Fibroblast of skin of right biceps (primary cell): Measurements from ENCODE around the gene KRT35.

Source experiments
- DNase-seq: peaks from one replicate; pipeline ENCODE4 v3.0.0-alpha.2; 2013

KRT35 gene

DNA sequence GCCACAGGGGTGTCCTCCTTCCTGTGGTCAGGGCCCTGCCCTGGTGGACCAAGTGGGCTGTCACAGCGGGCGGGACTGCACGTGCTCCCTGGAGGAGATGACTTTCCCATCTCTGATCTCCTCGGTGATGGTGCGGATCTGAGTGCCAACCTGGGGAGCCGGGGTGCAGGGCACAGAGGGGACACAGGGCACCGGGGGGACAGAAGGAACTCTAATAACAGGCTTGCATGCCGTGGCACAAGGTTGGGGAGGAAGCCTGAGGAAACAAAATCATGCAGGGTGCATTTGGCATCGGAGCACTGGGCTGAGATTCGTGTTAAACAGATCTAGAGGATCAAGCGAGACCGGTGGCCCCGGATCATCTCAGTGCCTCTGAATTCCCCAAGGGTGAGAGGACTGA is 5.4 kb upstream of the KRT35 start:
- DNase-seq: no peak

DNA sequence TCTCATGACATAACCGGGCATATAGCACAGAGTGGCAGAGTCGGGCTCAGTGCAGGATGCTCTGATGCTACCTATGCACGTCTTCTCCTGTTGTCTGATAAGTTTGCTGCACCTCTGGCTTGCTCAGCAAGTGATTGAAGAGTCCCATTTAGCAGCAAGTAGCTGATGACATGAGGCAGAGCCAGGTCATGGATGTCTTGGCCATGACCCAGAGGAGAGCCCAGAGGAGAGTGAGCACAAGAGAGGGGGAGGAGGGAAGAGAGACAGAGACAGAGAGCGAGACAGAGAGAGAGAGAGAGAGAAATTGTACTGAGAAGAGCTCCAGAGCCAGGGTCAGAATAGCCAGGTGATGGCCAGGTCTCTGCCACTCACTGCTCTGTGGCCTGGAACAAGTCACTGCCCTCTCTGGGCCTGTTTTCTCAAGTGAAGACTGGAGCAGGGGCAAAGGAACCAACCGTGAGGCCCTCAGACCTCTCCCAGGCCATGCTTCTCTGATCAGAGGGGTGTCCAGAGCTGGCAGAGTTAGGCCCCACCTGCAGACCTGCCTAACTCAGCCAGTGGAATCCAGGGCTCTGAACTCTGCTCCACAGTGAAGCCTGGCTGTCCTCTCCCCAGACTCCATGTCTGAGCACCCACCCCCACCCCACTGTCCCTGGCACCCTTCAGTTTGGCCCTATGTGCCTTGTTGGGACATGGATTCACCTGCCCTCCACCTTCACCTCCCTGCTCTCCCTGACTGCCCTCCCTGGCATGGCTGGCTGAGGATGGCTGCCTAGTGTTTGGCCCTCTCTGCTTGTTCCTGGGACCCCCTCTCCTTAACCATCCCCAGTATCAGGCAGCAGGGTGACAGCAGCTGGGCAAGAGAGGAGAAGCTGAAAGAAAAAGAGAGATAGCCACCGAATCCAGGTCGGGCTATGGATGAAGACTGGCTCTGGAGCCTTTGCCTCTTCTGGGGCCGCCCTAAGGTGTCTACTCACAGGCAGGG is 4.3 kb upstream of the KRT35 start:
- DNase-seq: no peak

DNA sequence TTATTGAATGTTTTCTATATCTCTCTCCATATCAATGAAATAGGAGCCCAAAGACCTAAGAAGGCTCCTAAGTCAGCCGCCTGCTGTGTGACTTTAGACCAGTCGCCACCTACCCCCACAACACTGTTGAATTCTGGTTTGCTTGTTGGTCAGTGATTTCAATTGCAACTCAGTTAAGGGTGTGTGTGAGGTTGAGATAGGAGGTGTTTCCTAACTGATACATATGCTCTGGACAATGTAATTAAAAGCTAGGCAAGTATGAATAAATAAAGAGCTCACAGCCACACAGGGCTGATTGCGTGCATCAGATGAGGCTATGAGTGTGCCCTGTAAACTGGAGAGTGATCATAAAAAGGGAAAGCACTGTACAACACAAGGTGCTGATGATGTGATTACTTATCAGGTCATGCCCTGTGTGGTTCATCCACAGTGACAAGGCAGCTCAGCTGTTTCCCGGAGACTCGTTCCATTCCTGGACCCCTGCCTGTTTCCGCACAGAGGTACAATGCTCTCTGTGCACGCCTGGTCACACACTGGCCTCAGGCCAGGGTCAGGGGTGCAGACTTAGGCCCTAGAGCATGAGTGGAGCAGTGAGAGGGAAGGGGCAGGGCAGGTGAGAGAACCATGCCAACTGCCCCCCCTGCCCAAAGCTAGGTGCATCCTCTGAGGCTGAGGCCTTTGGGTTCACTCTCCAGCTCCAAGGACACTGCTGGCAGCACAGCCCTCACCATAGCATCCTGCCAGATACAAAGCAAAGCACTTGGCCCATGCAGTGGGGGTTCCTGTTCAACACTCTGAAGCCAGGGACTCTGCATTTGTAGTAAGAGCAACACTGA is 3.3 kb upstream of the KRT35 start:
- DNase-seq: no peak

DNA sequence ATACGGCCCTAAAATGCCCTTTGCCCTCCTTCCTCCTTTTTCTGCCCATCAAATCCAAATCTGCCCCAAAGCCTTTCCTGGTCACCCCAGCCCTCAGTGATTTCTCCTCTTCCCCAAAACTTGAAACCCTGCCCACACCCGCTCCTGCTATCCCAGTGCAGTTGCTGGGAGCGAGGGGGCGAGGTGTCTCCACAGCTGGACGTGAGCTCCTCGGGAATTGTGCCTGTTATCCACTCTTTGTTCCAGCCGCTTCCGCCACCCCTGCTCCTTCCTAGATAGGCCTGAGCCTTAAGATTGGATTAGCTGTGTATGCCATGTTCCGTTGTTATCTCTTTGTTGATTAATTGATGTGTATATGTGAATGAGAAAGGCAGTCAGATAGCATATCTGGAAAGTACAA is 2.6 kb upstream of the KRT35 start:
- DNase-seq: no peak

DNA sequence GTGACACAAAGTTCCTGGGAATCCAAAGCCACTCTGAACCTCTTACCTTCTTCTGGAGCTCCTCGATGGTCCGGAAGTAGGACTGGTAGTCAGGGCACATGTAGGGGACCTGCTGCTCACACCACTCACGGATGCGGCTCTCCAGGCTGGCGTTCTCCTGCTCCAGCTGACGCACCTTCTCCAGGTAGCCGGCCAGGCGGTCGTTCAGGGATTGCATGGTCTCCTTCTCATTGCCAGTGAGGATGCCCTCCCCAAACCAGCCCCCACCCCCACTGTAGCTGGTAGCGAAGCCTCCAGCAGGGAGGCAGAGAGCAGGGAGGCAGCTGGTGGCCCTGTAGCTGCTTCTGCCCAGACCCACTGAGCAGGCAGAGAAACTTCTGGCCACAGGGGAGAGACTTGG is 370 bp downstream of the KRT35 start:
- no peak for DNase-seq

DNA sequence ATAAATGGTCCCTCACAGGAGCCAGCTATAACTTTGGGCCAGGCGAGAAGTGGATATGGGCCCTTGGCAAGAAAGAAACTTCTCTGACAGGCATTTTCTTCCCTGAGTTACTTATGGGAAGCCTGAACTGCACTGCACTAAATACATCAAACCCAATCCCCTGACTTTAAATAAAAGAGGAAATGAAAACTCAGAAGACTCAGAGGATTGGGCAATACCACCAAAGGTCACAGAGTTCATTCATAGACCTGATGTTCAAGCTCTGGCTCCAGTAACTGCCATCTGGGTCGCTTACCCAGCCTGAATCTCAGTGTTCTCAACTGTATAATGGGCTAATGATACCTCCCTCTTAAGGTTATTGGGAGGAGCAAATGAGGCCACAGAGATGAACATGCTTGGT is 815 bp downstream of the KRT35 start:
- DNase-seq: no peak

DNA sequence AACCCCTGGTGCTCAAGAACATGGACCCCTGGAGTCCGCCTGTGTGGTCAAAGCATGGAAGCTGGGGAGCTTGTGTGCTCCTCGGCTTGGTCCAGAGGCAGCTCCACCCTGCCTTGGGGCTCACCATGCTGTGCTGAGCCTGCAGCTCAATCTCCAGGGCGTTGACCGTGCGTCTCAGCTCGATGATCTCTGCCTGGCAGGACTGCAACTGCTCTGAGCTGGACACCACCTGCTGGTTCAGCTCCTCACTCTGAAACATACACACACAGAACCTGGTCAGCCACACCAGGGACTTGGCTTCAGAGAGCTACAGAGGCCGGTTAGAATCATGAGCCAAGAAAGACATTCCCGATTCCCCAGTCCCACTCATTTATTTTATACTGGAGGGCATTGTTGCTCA is 2.7 kb downstream of the KRT35 start:
- DNase-seq: no peak

DNA sequence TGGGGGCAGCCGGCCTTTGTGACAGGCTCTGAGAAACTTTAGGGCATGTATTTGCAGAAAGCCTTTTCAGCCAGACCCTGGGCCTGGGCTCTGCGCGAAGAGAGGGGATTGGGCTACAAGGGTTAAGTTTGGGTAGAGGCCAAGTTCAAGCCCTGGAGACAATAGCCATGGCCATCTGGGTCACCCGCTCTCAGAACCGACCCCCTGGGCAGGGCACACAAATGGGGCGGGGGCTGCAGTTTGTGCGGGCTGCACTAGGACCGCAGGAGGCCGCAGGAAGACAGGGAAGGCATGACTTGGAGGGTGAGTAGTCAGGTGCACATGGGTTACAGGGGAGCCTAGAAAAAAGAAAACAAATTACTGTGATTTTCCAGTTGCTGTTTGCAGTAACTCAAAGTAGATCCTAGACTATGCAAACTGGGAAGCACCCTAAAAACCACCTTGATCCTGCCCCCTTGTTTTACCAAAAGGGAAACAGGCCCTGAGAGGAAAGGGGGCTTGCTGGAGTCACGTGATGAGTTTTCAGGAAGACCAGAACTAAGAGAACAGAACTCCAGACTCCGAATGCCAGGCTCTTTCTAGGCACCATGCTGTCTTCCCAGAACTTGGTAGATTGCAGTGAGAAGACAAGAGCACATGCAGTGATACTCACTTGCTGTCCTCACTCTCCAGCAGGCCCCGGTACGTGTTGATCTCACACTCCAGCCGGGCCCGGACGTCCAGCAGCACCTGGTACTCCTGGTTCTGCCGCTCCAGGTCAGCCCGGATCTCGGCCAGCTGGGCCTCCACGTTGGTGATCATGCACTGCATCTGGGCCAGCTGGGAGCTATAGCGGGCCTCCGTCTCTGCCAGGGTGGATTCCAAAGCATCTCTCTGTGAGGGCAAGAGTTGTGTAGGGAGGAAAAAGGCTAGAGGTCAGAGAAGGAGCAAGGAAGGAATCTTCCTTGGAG is 3.8 kb downstream of the KRT35 start:
- DNase-seq: no peak

DNA sequence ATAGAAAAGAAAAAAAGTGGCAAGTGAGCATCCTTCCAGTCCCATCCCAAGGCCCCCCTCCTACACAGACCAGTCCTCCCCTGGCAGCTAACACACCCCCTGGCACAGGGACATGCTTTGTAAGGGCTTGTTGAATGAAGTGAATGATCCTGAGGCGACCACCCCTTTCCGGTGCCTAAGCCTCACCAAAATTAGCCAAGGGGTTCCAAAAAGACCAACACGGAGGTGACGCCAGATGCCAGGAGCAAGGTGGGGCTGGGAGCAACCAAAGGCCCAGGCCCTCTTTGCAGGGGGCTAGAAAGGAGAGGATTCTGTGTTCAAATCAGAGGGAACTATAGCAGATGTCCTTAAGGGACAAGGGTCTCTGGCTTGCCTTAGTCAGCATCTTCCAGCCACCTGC is 5.5 kb downstream of the KRT35 start:
- no peak for DNase-seq

DNA sequence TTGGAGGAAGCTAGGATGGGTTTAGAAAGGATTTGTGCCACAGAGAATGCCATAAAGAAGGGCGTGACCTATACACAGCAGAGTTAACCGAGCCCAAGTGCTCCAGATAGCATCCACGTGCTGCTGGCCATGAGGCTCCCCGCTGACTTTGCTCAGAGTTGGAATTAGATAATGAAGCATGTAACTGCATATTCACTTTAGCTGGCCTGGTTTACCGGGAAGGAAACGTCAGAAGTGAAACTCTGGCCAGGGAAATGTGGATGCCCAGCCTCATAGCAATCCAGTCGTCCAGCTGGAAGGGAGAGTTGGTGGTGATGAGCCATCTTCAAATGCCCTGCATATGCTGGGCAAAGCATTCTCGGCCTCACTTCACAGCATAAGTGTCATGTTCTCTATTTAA is 6.1 kb downstream of the KRT35 start:
- no peak for DNase-seq

DNA sequence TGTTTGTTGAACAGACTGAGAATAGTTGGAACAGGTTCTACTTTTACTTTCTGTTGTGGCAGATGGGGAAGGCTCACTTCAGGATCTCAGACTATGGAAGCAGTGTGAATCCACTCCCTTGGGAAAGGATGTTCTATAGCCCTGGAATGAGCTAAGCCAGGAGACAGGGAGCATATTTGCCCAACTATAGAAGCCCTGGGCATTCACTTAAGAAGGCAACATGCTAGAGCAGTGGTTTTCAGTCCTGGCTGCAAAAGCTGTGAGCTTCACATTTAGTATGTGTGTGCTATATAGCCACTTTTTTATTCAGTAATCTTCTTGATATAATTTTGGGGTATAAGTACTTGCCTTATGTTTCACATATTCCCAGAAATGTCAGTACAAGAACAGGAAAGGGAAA is 12.6 kb downstream of the KRT35 start:
- no peak for DNase-seq

DNA sequence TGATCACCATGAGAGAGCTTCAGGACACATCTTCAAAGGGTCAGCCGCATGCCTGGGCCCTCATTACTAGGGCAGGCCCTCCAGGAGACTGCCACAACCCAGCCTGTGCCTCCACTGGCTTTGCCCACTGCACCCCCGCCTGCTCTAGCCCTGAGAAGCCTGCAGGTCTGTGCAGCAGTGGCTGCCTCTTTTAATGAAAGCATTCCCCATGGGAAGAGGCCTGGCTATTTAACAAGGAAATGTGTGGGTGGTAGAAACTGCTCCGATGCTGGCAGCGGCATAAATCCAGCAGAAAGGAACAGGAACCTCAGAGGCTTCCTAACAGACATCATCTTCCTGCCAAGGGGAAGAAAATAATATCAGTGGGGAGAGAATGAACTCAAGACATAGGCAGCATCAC is 13.4 kb downstream of the KRT35 start:
- no peak for DNase-seq

DNA sequence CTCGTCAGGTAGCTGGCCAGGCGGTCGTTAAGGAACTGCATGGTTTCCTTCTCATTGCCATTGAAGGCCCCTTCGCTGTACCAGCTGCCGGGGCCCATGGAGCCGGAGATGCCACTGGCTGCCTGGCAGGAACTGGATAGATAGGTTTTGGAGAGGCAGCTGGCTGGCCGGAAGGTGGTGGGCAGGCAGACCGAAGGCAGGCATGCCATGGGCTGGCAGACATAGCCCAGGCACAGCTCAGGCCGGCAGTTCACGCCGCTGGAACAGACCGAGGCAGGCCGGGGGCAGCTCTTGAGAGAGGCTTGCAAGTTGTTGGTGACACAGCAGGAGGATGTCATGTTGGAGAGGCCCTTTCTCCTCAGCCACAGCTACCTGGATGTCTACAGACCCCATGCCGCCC is 14.0 kb downstream of the KRT35 start, which contains the start of gene KRT32:
Gene KRT32, minus strand, starts transcription at position 399 of the 400 bp plus-strand sequence. Its CDS starts 61 bp downstream, at position 338.
- DNase-seq: no peak

DNA sequence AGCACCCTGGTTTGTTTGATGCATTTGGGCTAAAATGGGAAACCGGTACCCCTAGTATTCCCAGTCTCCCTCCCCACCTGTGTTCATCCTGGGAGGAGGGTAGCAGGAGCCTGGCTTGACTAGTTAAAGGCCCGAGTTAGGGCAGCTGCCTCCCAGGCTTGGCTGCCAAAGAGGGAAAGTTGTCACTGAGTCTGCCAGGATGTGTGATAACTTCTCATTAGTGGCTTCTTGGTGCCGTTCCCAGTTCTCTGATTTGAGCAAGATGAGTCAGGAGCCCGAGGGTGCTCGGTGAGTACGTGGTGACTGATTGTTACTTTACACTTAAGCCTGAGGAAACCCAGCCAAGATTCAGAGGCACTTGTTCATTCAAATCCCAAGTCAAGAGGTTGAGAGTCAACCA is 16.3 kb downstream of the KRT35 start:
- DNase-seq: peak; percentile 96

DNA sequence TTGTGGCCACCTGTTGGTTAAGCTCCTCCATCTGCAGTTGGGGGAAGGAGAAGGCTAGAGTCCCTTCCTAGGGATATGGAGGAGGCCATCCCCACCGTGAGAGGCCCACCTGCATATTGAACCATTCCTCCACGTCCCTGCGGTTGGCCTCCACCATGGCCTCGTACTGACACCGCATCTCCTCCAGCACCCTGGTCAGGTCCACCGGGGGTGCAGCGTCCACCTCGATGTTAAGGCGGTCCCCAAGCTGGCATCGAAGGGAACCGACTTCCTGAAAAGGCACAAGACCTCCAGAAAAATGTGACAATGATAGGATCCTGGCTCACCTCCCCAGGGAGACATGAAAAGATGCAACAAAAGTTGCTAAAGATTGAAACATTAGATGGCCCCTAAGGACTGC is 16.8 kb downstream of the KRT35 start:
- no peak for DNase-seq

DNA sequence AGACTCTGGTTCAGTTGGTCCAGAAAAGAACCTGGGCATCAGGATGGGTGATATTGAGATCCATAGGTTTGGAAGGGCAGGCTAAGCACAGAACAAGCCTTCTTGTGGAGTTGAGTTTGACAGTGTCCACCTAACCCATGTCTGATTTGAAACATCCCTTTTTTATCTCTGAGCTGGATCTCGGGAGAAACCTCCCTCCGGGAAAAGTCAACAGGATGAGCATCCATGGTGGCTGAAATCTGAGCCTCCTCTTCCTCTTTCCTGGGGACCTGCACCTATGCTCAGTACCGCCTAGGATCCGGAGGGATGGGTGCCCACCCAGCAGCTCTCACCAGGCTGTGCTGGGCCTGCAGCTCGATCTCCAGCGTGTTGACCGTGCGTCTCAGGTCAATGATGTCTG is 17.2 kb downstream of the KRT35 start:
- DNase-seq: no peak

DNA sequence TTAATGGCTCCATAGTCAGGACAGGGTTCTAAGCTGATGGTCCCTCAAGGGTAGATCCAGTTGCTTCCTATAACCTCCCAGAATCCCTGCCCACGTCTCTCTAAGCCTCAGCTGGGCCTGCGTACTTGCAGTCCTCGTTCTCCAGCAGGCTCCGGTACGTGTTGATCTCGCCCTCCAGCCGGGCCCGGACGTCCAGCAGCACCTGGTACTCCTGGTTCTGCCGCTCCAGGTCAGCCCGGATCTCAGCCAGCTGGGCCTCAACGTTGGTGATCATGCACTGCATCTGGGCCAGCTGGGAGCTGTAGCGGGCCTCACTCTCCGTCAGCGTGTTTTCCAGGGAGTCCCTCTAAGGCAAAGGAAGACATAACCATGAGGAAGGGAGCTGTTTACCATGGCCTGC is 18.2 kb downstream of the KRT35 start:
- no peak for DNase-seq

DNA sequence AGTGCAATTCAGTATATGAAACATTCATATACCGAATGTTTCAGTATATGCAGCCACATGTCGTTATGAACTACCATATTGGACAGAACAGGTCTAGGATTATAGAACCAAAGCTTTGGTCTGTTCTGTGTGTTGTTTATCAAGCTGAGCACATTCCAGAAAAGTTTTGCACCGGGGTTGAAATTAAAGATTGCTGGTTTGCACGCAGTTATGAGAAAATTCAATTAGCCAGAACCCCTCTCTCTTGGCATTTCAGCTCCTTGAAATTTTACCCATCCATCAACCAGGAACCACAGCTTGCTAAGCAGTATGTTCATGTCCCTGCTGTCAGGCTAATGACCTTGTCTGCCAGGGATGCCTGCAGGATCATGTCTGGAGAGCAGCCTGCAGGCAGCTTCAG is 23.3 kb downstream of the KRT35 start:
- DNase-seq: no peak

DNA sequence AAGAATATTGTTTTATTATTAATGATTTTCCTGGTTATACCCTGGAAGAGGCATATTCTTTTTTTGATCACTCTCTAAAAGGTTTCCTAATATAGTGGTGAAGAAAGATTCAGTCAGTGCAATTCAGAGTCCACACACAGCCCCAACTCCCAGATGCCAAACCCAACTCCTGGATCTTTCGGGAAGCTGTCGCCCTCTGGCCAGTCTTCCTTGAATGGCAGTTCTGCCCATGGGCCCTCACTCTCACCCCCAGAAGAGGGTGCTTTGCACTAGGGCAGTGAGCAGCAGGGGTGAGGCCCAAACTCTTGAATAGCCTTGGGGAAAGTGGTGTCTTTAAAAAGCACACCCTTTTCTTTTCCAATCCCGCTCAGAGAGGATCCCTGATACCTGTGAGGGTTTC is 24.7 kb downstream of the KRT35 start:
- peak; percentile 9 for DNase-seq

DNA sequence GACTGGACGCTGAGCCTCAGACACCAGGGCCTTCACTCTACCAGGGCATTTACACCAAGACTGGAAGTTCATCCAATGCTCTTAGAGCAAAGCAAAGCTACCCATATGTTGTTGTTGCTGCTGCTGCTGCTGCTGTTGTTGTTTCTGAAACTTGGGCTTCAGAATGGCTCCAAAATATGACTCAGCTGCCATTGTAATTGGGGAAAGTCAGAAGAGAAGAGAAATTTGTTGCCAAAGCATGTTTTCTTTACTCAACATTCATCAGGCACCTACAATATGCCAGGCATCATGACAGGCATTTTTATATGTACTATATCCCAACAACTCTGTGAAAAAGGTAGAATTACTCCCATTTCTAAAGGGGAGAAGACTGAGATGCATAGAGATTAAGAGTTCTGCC is 25.7 kb downstream of the KRT35 start:
- peak; percentile 5 for DNase-seq

DNA sequence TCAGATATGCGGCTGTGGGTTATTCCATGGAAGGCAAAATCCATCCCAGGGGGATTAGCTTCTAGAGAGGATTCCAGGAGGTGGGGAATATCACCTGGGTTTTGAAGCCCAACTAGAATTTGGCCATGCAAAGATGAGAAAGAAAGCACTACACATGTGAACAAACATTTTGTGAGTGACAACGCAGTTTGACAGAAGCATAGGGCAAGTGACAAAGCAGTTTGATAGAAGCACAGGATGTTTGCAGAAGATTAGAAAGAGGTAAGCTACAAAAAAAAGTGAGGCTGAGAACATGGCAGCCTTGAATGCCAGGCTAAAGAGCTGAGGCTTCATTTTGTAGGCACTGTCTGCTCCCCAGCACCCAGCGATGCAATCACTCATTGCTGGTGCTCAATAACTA is 27.9 kb downstream of the KRT35 start:
- DNase-seq: no peak

DNA sequence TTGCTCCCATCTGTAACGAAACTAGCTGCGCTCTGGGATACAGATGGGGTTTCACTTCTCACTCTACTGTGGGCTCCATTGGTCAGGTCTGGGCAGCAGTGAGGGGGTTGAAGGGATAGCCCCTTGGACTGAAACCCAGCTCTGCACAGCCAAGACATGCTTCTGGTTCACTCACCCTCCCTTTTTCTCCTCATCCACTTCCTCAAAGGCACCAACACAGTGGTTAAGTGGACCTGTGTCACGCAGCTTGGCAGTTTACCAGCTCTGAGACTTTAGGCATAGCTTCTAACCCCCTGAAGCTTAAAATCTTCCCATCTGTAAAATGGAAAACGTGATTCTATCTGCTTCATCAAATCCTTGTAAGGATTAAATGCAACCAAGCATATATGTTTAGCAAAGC is 28.7 kb downstream of the KRT35 start:
- no peak for DNase-seq
